Measurements from ENCODE around the gene DIAPH2.

GRCh38 chrX:97238632-97239031 lies 554.0 kb downstream of the DIAPH2 start:
- TF ChIP-seq GATA2 (IDR thresholded peaks at IDR 0.05; ENCODE audit: low read depth, low read length) (no peak), GATA3 (IDR thresholded peaks at IDR 0.05; ENCODE audit: low read depth, low read length) (no peak)

Measured in SH-SY5Y (cell line).